Neural cell (in vitro differentiated cells): ENCODE measurements around the gene CLSTN1. TPM values are rescaled to one million over a fixed set of nuclear protein-coding genes. Genes with fewer than 3 reads are reported as not detected.

Experiments used
- H2AFZ ChIP-seq: fragments of 200-600, 300-800 bp; sonication (generic), shearing (Covaris generic); 2 replicates; pipeline ENCODE4 v1.6.0; 2014; ENCODE audit warnings: low read depth, mild to moderate bottlenecking, antibody characterized with exemption, low read length, moderate library complexity
- H3F3A ChIP-seq: fragments of 200-600 bp; shearing (Covaris generic); 2 replicates; pipeline ENCODE4 v1.6.1; 2016; ENCODE audit warnings: mild to moderate bottlenecking, moderate library complexity, mixed read lengths, antibody characterized with exemption, low read length; ENCODE audit not compliant: insufficient read depth, poor library complexity, severe bottlenecking
- H3K27ac ChIP-seq: fragments of 200-600, 300-800 bp; sonication (generic), shearing (Covaris generic); 2 replicates; pipeline ENCODE4 v1.5.1; 2014; ENCODE audit warnings: mild to moderate bottlenecking, low read length, moderate library complexity
- H3K27me3 ChIP-seq: fragments of 300-800, 200-600 bp; sonication (generic), shearing (Covaris generic); 2 replicates; pipeline ENCODE4 v1.6.0; 2014; ENCODE audit warnings: mild to moderate bottlenecking, low read depth, low read length, moderate library complexity; ENCODE audit not compliant: insufficient read depth
- H3K36me3 ChIP-seq: fragments of 300-800, 200-600 bp; sonication (generic), shearing (Covaris generic); 2 replicates; pipeline ENCODE4 v1.5.1; 2014; ENCODE audit warnings: mild to moderate bottlenecking, antibody characterized with exemption, low read length, moderate library complexity; ENCODE audit not compliant: insufficient read depth
- H3K4me2 ChIP-seq: fragments of 300-800, 200-600 bp; sonication (generic), shearing (Covaris generic); 2 replicates; pipeline ENCODE4 v1.6.0; 2014; ENCODE audit warnings: mild to moderate bottlenecking, low read length
- H3K4me3 ChIP-seq: fragments of 300-800, 200-600 bp; sonication (generic), shearing (Covaris generic); 2 replicates; pipeline ENCODE4 v1.5.1; 2014; ENCODE audit warnings: mild to moderate bottlenecking, low read length, moderate library complexity
- H3K79me2 ChIP-seq: fragments of 200-600 bp; shearing (Covaris generic); replicated peaks from 2 replicates; pipeline ENCODE4 v1.6.0; 2014; ENCODE audit warnings: mild to moderate bottlenecking, low read length, moderate library complexity; ENCODE audit not compliant: insufficient read depth
- H3K9ac ChIP-seq: fragments of 300-800, 200-600 bp; sonication (generic), shearing (Covaris generic); 2 replicates; pipeline ENCODE4 v1.6.1; 2016; ENCODE audit warnings: mild to moderate bottlenecking, low read length, mixed read lengths
- H3K9me2 ChIP-seq: fragments of 200-600 bp; shearing (Covaris generic); 2 replicates; pipeline ENCODE4 v1.6.1; 2016; ENCODE audit warnings: mild to moderate bottlenecking, low read length, mixed read lengths; ENCODE audit not compliant: insufficient read depth
- H3K9me3 ChIP-seq: fragments of 200-600, 300-800 bp; sonication (generic), shearing (Covaris generic); 2 replicates; pipeline ENCODE4 v1.6.1; 2016; ENCODE audit warnings: mild to moderate bottlenecking, mixed run types, low read length, moderate library complexity, mixed read lengths
- H4K20me1 ChIP-seq: fragments of 200-600 bp; shearing (Covaris generic); 2 replicates; pipeline ENCODE4 v1.6.1; 2016; ENCODE audit warnings: mild to moderate bottlenecking, mixed run types; ENCODE audit not compliant: insufficient read depth
- CTCF ChIP-seq: fragments of 450-650 bp; IDR thresholded peaks from 2 replicates; pipeline ENCODE4 v1.5.1; 2014; ENCODE audit warnings: antibody characterized with exemption, mild to moderate bottlenecking, moderate library complexity; ENCODE audit not compliant: poor library complexity, severe bottlenecking
- EP300 ChIP-seq: fragments of 450-650 bp; conservative IDR thresholded peaks from 2 replicates; pipeline ENCODE4 v1.6.1; 2014; ENCODE audit warnings: antibody characterized with exemption, mild to moderate bottlenecking, moderate library complexity; ENCODE audit not compliant: poor library complexity, severe bottlenecking
- EZH2 ChIP-seq: fragments of 200-600, 300-800 bp; shearing (Covaris generic), sonication (generic); IDR thresholded peaks from 2 replicates; pipeline ENCODE4 v1.6.1; 2014; ENCODE audit warnings: antibody characterized with exemption, low read length, borderline replicate concordance, mild to moderate bottlenecking; ENCODE audit not compliant: insufficient read depth, poor library complexity, severe bottlenecking
- MXI1 ChIP-seq: fragments of 450-650 bp; conservative IDR thresholded peaks from 2 replicates; pipeline ENCODE4 v1.6.1; 2014; ENCODE audit warnings: antibody characterized with exemption, mild to moderate bottlenecking; ENCODE audit not compliant: poor library complexity, severe bottlenecking
- POLR2AphosphoS5 ChIP-seq: IDR thresholded peaks from 2 replicates; pipeline ENCODE4 v1.6.1; 2012
- RAD21 ChIP-seq: fragments of 450-650 bp; conservative IDR thresholded peaks from 2 replicates; pipeline ENCODE4 v1.6.1; 2014; ENCODE audit warnings: antibody characterized with exemption, mild to moderate bottlenecking, moderate library complexity
- REST ChIP-seq: IDR thresholded peaks from 2 replicates; pipeline ENCODE4 v1.6.1; 2012; ENCODE audit warnings: borderline replicate concordance
- SMC3 ChIP-seq: fragments of 450-650 bp; conservative IDR thresholded peaks from 2 replicates; pipeline ENCODE4 v1.6.1; 2014; ENCODE audit warnings: antibody characterized with exemption, mild to moderate bottlenecking, moderate library complexity; ENCODE audit not compliant: poor library complexity
- TAF1 ChIP-seq: IDR thresholded peaks from 2 replicates; pipeline ENCODE4 v1.6.1; 2012; ENCODE audit warnings: low read depth
- polyA plus RNA-seq: library from polyadenylated mRNA; depleted of rRNA; stranded (reverse); fragments of >200 nt; gene quantifications from 2 replicates; pipeline ENCODE4 v1.2.3, GENCODE V29; 2014

CLSTN1 gene
- polyA plus RNA-seq, 1 donor from 2014 or later = 77.2 TPM

GRCh38 chr1:9703681-9704080, 120.1 kb downstream of the CLSTN1 start:
- Histone ChIP-seq H3K27me3 (no peaks in the 10 kb centered on the region), H3K9me2 (no peaks in the 10 kb centered on the region), H3K79me2 (no peaks in the 10 kb centered on the region), H3K4me2 (no peak overlapping the region), H3K36me3 (no peaks in the 10 kb centered on the region), H4K20me1 (no peaks in the 10 kb centered on the region), H3K9ac (no peak overlapping the region), H2AFZ (no peak overlapping the region), H3F3A (no peaks in the 10 kb centered on the region), H3K4me3 (no peak overlapping the region), H3K27ac (no peak overlapping the region), H3K9me3 (peaks cover 4% of the 10 kb centered on the region)
- TF ChIP-seq EZH2 (no peak), CTCF (no peak), SMC3 (no peak), RAD21 (no peak), POLR2AphosphoS5 (no peak), TAF1 (no peak), REST (no peak), EP300 (no peak), MXI1 (no peak)

- no peaks in the 10 kb centered on the region for H3K36me3 ChIP-seq
- H3K4me3 ChIP-seq = no peak overlapping the region
- TF ChIP-seq EP300 (no peak), SMC3 (no peak), RAD21 (no peak), EZH2 (no peak)
- no peaks in the 10 kb centered on the region for H3K79me2 ChIP-seq
- H3K27ac ChIP-seq = no peak overlapping the region
- no peaks in the 10 kb centered on the region for H3F3A ChIP-seq
- no peaks in the 10 kb centered on the region for H3K9me2 ChIP-seq
- H4K20me1 ChIP-seq = no peaks in the 10 kb centered on the region
- H2AFZ ChIP-seq = no peak overlapping the region
- no peaks in the 10 kb centered on the region for H3K27me3 ChIP-seq
- H3K4me2 ChIP-seq = no peak overlapping the region
- no peak overlapping the region for H3K9ac ChIP-seq
- peaks cover 4% of the 10 kb centered on the region for H3K9me3 ChIP-seq
These were observed 120.6 kb downstream of the CLSTN1 start for GRCh38 chr1:9703165-9703509.

GRCh38 chr1:9701665-9702064, 122.1 kb downstream of the CLSTN1 start:
- no peaks in the 10 kb centered on the region for H3K36me3 ChIP-seq
- H3K9me2 ChIP-seq = no peaks in the 10 kb centered on the region
- no peaks in the 10 kb centered on the region for H3F3A ChIP-seq
- H2AFZ ChIP-seq = no peak overlapping the region
- H4K20me1 ChIP-seq = no peaks in the 10 kb centered on the region
- H3K4me3 ChIP-seq = no peak overlapping the region
- H3K79me2 ChIP-seq = no peaks in the 10 kb centered on the region
- H3K9ac ChIP-seq = no peak overlapping the region
- H3K27me3 ChIP-seq = no peaks in the 10 kb centered on the region
- no peak overlapping the region for H3K27ac ChIP-seq
- H3K4me2 ChIP-seq = no peak overlapping the region
- TF ChIP-seq RAD21 = no peak
- no peak for TF ChIP-seq MXI1
- TF ChIP-seq POLR2AphosphoS5 = no peak
- no peak for TF ChIP-seq EP300
- TF ChIP-seq EZH2 = no peak
- peaks cover 4% of the 10 kb centered on the region for H3K9me3 ChIP-seq
